Activated CD8-positive, alpha-beta memory T cell treated with anti-CD3 and anti-CD28 coated beads, Interleukin-2, amount 10 ng/mL, durations not matched to agents 7 days and 5 days (primary cell): Measurements from ENCODE around the gene TRABD. TPM values are rescaled to one million over a fixed set of nuclear protein-coding genes. Genes with fewer than 3 reads are reported as not detected.

Source experiments
- ATAC-seq: fragments of 150-1000 bp; cut with Tn5 transposase; one replicate; pipeline ENCODE4 v1.10.0; 2021; ENCODE audit warnings: moderate library complexity
- CTCF ChIA-PET: fragments of 350-600 bp; sonication (Branson Sonifier 250); formaldehyde crosslinking; loops from one replicate; lab custom pipeline; 2021; ENCODE audit warnings: antibody characterized with exemption; lab: Charles Lee
- DNase-seq: peaks from one replicate; pipeline ENCODE4 v3.0.0-alpha.2; 2020
- H3K27ac Mint-ChIP-seq: one replicate; pipeline ENCODE4 v1.8.0; 2021; ENCODE audit warnings: mild to moderate bottlenecking, mixed read lengths
- H3K27me3 Mint-ChIP-seq: one replicate; pipeline ENCODE4 v1.8.0; 2021; ENCODE audit warnings: mixed read lengths
- H3K36me3 Mint-ChIP-seq: one replicate; pipeline ENCODE4 v1.8.0; 2021; ENCODE audit warnings: mild to moderate bottlenecking, mixed read lengths
- H3K4me1 Mint-ChIP-seq: one replicate; pipeline ENCODE4 v1.8.0; 2021; ENCODE audit warnings: mixed read lengths
- H3K4me3 Mint-ChIP-seq: one replicate; pipeline ENCODE4 v1.8.0; 2021; ENCODE audit warnings: mild to moderate bottlenecking, moderate library complexity, mixed read lengths
- H3K9me3 Mint-ChIP-seq: one replicate; pipeline ENCODE4 v1.8.0; 2022; ENCODE audit warnings: low read depth, mixed read lengths
- total RNA-seq, 2 experiments: library from RNA; stranded (reverse); gene quantifications; one replicate each; pipeline ENCODE4 v1.2.3, GENCODE V29; 2021

The TRABD gene
- total RNA-seq, 2 experiments from 2014 or later: 141 to 177 TPM

DNA sequence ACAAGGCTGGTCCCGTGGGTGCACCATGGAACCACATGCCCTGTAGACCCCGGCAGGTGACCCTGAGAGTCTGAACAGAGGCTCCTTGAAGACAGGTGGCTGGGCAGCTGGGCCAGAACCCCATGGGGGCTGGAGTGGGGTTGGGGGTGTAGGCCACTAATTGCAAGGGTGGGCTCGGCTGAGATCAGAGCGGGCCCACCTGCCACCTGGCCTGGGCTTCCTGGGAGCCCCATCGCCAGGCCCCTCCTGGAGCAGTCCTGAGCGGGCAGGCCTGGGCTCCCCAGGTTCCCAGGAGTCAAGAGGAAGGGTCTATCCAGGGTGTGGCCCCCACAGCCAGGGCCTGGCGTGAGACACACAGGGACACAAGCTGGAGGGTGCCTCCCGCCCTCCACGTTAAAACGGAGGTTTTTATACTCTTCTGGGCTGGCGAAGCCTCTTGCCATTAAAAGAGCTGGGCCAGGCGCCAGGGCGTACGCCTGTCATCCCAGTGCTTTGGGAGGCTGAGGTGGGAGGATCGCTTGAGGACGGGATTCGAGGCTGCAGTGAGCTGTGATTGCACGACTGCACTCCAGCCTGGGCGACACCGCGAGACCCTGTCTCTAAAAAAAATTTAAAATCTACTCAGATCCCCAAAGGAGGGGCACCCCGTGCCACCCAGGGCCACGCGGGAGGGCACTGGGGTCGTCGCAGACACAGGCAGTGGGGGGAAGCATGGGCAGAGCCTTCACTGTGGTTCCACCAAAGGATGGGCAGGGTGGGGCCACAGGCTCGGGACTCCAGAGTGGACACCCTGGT lies 4.8 kb upstream of the TRABD start:
- Mint-ChIP-seq H3K27ac (no peak overlapping the region), H3K9me3 (no peaks in the 10 kb centered on the region)

DNA sequence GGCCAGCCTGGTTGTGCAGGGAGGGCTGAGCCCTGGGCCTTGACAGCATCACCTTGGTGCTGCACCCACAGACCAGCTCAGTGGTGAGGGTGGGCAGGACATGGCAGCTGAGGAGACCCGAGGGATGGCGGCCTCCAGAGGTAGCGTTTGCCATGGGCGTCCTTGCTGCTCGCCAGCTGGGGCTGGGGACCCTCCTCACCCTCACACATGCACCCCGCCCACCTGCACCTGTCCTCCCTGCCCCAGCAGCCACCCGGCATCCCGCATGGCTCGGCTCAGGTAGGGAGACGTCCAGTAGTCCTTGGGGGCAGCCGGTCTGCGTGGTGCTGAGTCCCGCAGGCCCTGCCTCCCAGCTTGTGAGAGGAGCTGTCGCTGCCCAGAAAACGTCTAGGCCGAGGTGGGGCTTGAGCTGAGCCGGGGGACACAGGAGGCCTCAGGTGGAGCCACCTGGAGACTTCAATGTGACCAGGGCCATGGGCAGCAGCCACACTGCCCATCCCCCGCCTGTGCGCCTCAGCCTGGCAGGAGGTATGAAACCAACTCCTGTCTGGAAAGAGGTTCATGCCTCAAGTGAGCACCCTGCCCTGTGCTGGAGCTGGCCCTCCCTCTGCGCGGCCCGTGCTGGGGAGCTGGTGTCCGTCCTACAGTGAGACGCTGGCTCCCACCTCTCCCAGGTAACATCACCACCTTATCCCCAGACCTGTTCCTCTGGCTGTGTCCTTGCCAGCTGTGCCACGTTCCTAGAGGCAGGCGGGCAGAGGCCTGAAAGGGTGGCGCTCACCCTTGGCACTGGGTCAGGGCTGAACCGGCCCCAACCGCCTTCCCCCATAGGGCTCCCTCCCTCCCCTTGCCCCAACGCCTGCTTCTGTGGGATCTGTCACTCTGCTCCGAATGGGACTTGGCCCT lies 3.3 kb upstream of the TRABD start:
- H3K9me3 Mint-ChIP-seq: no peaks in the 10 kb centered on the region
- CTCF ChIA-PET: interaction anchor here (1.2 kb wide), 1 partner anchor 8 kb away, joined by 4 read pairs; no protein-coding TSS in a partner anchor
- no peak overlapping the region for H3K27ac Mint-ChIP-seq
- no peaks in the 10 kb centered on the region for H3K27me3 Mint-ChIP-seq
- H3K36me3 Mint-ChIP-seq: peaks cover 4% of the 10 kb centered on the region
- ATAC-seq (no peak), DNase-seq (no peak)
- peaks cover 21% of the 10 kb centered on the region for H3K4me1 Mint-ChIP-seq
- H3K4me3 Mint-ChIP-seq: no peak overlapping the region

More for the DNA sequence above, 4.8 kb upstream of the TRABD start:
- Mint-ChIP-seq H3K4me3 (no peak overlapping the region), H3K4me1 (peaks cover 15% of the 10 kb centered on the region), H3K36me3 (no peaks in the 10 kb centered on the region), H3K27me3 (no peaks in the 10 kb centered on the region)
- no peak for DNase-seq
- CTCF ChIA-PET: interaction anchor here (0.6 to 0.7 kb wide), 2 partner anchors 28 to 154 kb away, joined by 3 read pairs; no protein-coding TSS in a partner anchor
- no peak for ATAC-seq

DNA sequence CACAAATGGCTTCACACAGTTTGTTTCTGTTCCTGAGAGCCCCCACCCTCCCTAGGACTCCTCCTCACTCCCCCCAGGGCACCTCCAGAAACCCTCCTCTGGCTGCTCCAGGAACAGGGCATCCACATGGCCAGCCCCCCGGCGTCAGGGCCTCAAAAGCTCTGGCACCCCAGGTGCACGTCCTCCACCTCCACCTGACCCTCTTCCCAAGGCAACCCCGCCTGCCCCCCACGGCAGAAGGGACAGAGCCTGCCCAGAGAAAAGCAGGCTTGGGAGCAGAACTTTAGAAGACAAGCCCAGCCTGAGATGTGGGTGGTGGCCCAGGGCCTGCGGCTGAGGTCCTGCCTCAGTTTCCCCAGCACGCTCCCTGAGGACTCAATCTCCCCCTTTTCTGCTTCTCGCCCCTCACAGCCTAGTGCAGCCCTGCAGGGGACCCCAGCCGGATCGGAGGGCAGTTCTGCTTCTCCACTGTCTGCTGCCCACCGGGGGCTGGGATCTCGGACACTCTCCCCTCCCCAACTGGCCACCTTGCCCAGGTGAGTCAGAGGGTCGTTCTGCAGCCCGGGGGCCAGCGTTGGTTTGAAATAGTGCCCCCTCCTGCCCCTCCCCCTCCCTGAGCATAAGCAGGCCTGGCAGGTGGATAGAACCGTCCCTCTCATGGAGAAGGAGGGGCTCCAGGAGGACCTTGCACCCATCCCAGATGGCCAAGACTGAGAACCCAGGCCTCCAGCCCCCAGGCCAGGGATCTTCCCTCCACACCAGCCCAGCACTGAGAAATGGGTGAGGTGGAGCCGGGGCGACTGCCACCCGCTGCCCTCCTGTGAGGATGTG lies 2.4 kb upstream of the TRABD start:
- peaks cover 5% of the 10 kb centered on the region for H3K36me3 Mint-ChIP-seq
- no peak for ATAC-seq
- DNase-seq: no peak
- H3K9me3 Mint-ChIP-seq: no peaks in the 10 kb centered on the region
- no peaks in the 10 kb centered on the region for H3K27me3 Mint-ChIP-seq
- H3K4me3 Mint-ChIP-seq: no peak overlapping the region
- peaks cover 26% of the 10 kb centered on the region for H3K4me1 Mint-ChIP-seq
- H3K27ac Mint-ChIP-seq: no peak overlapping the region
- CTCF ChIA-PET: no interaction called here

DNA sequence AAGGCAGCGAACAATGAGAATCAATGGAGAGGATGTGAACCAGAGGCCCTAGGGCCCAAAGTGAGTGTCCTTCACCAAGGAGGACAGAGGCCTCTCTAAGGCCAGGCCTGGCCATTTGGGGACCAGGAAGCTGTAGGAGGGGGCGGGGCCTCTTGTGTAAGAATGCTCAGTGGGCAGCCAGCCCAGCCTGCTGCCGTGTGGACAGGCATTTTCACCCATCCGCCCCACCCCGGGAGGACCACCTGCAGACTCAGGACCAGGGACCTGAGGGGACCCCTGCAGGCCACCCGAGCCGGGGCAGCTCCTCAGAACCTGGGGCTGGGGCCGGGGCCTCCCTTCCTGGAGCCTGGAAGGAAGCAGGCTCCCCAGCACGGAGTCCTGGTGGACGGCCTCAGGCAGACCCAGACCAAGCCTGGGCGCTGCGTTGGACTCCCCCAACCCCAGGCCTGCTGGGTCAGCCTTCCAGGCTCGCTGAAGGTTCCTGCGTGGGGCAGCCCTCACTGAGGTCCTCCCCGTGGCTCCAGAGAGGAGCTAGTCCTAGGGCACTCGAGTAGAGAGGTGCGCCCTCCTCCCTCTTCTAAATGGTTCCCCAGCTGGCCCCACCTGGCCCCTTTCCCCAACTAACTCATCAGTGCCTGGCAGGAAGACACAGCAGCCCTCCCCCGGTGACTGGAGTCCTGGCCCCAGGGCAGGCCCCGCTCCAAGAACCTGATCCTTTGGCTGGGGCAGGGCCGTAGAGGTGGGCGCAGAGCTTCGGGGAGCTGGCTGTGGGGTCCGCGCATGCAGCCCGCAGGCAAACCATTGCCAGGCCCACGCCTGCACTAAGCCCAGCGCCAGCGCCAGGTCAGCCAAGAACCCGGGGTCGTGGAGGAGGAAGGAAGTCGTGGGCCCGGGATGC lies 1.5 kb upstream of the TRABD start:
- Mint-ChIP-seq H3K27ac (no peak overlapping the region), H3K36me3 (peaks cover 5% of the 10 kb centered on the region), H3K9me3 (no peaks in the 10 kb centered on the region), H3K27me3 (no peaks in the 10 kb centered on the region), H3K4me1 (peaks cover 35% of the 10 kb centered on the region), H3K4me3 (peak overlapping the region; percentile 63)
- CTCF ChIA-PET: interaction anchor here (0.8 to 1.3 kb wide), 3 partner anchors 13 to 35 kb away, joined by 3 to 5 read pairs (median 4); no protein-coding TSS in a partner anchor
- DNase-seq (no peak), ATAC-seq (no peak)

DNA sequence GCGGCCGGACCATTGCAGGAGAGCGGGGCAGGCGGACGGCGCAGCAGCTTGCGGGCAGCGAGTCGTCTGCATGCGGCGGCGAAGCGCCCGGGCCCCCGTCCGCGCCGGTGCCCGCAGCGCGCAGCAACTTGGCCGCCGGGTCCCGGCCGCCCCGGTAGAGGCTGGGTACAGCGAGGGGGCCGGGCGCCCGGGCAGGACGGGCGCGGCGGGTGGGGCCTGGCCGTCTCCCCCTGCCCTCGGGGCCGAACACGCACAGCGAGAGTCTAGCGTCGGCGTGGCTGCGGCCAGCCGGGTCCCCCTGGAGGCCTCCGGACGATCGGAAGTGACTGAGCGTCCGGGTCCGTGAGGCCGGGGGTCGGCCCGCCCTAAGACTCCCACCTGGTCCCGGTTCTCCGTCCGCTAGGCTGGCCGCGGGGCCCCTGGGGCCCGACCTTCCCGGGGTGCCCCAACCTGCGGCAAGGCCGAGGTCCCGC lies 775 bp upstream of the TRABD start:
- DNase-seq (no peak), ATAC-seq (no peak)
- no peak overlapping the region for H3K27ac Mint-ChIP-seq
- CTCF ChIA-PET: interaction anchor here (1.0 to 1.3 kb wide), 2 partner anchors 14 to 36 kb away, joined by 4 to 5 read pairs; no protein-coding TSS in a partner anchor
- no peaks in the 10 kb centered on the region for H3K9me3 Mint-ChIP-seq
- H3K4me3 Mint-ChIP-seq: peak overlapping the region; percentile 95
- H3K27me3 Mint-ChIP-seq: no peaks in the 10 kb centered on the region
- peaks cover 37% of the 10 kb centered on the region for H3K4me1 Mint-ChIP-seq
- H3K36me3 Mint-ChIP-seq: peaks cover 7% of the 10 kb centered on the region

DNA sequence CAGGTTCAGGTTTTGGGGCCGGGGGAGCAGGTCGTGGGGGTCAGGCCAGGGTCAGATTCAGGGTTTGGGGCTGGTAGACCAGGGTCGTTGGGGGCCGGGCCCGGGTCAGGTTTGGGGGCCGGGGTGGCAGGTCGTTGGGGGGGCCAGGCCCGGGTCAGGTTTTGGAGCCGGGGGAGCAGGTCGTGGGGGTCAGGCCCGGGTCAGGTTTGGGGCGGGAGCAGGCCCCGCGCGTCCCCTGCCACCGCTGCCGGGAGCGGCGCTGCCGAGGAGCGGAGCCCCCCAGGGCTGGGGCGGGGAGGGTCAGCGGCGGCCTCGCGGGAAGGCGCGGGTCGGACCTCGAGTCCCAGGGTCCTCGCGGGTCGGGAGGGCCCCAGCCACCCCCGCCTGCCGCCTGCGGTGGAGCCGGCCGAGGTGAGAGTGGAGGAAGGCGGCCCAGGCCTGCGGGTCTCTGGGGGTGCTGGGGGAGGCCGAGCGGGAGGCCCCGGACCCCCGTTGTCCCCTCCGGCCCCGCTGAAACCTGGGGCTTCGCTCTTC lies 535 bp downstream of the TRABD start:
- peak overlapping the region; percentile 95 for H3K4me3 Mint-ChIP-seq

DNA sequence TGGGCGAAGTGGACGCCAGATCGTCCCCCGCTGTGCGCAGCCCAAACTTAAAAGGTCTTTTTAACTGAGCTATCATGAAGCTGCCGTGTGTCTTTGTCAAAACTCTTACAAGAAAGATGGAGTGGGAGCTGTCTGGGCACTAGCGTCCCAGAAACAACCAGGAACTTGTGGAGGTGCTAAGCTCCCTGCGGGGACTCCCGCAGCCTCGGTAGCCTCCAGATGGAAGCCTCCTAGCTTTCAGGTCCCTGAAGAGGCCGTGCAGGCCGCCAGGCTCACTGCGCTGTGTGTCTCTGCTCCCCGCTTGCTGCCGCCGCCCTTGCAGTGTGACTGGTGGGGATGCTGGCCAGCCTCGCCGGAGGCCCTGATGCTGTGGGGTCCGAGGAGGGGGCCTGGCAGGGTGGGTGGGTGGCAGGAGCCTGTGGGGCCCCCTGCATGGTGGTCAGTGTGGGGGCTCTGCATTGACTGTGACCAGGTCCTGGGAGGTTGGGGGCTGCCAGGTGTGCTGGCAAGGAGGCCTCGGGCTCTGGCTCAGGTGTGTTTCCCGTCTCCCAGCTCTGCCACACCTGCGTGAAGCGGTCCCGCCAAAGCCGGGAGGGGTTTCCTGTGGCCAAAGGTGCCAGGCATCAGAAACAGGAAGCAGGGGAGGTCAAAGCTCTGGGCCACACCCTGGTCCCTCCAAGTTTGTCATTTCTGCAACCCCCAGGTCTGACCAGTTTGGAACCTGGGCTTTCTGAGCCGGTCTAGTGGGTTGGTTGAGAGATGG lies 1.2 kb downstream of the TRABD start:
- DNase-seq (peak; percentile 67), ATAC-seq (no peak)
- H3K4me1 Mint-ChIP-seq: peaks cover 44% of the 10 kb centered on the region
- no peaks in the 10 kb centered on the region for H3K27me3 Mint-ChIP-seq
- peak overlapping the region; percentile 95 for H3K27ac Mint-ChIP-seq
- peak overlapping the region; percentile 95 for H3K4me3 Mint-ChIP-seq
- no peaks in the 10 kb centered on the region for H3K9me3 Mint-ChIP-seq
- CTCF ChIA-PET: interaction anchor here (1.2 to 2.4 kb wide), 4 partner anchors 24 to 64 kb away, joined by 3 to 14 read pairs (median 4); partner anchors contain the start of gene HDAC10
- peaks cover 14% of the 10 kb centered on the region for H3K36me3 Mint-ChIP-seq

More for the DNA sequence above, 535 bp downstream of the TRABD start:
- DNase-seq (no peak), ATAC-seq (no peak)
- H3K36me3 Mint-ChIP-seq: peaks cover 8% of the 10 kb centered on the region
- H3K27ac Mint-ChIP-seq: peak overlapping the region; percentile 95
- no peaks in the 10 kb centered on the region for H3K27me3 Mint-ChIP-seq
- no peaks in the 10 kb centered on the region for H3K9me3 Mint-ChIP-seq
- CTCF ChIA-PET: interaction anchor here (1.2 to 2.4 kb wide), 4 partner anchors 25 to 65 kb away, joined by 3 to 14 read pairs (median 4); partner anchors contain the start of gene HDAC10
- peaks cover 37% of the 10 kb centered on the region for H3K4me1 Mint-ChIP-seq

DNA sequence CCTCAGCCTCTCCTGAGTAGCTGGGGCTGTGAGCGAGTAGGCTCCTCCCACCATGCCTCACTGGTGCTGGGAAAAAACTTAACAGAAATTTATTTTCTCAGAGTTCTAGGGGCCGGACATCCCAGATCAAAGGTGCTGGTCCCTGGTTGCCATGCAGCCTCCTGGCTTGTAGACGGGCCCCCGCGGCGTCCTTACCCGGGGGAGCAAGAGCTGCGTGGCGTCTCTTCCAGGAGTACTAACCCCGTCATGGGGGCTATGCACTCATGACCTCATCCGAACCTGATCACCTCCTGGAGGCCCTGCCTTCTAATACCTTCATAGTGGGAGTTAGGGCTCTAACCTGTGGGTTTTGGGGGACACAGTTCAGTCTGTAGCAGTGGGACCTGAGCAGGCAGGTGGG lies 2.6 kb downstream of the TRABD start:
- H3K4me1 Mint-ChIP-seq: peaks cover 56% of the 10 kb centered on the region
- H3K27ac Mint-ChIP-seq: peak overlapping the region; percentile 95
- peaks cover 20% of the 10 kb centered on the region for H3K36me3 Mint-ChIP-seq
- no peaks in the 10 kb centered on the region for H3K9me3 Mint-ChIP-seq
- DNase-seq (no peak), ATAC-seq (no peak)
- no peaks in the 10 kb centered on the region for H3K27me3 Mint-ChIP-seq
- CTCF ChIA-PET: interaction anchor here (2.4 kb wide), 1 partner anchor 39 kb away, joined by 14 read pairs; no protein-coding TSS in a partner anchor
- no peak overlapping the region for H3K4me3 Mint-ChIP-seq

DNA sequence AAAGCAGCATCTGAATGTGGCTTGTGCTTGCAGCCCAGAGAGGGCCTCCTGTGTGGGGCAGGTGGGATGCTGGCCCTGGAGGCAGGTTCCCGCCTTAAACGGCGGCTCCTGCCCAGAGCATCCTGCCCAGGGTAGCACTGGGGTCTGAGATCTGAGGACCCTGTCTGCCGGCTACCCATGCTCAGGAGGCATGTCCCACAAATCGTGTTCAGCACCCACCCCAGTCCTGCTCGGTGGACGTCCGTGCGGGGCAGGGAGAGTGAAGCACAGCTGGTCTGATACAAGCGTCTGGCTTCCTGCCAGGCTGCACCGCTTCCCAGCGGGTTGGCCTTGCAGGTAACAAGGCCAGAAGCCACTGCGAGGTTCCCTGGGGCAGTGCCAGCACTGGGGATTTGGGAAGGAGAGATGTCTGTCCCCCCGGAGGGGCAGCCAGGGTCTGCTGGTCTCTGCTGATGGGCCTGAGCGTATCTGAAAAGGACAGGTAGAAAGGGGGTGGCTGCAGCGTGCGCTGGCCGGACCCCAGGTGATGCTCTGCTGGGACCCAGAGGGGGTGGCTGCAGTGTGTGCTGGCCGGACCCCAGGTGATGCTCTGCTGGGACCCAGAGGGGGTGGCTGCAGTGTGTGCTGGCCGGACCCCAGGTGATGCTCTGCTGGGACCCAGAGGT lies 3.6 kb downstream of the TRABD start:
- H3K4me3 Mint-ChIP-seq: peak overlapping the region; percentile 88
- no peaks in the 10 kb centered on the region for H3K9me3 Mint-ChIP-seq
- ATAC-seq (no peak), DNase-seq (no peak)
- CTCF ChIA-PET: interaction anchor here (0.7 to 3.4 kb wide), 6 partner anchors 13 to 171 kb away, joined by 3 to 16 read pairs (median 3); no protein-coding TSS in a partner anchor
- peaks cover 55% of the 10 kb centered on the region for H3K4me1 Mint-ChIP-seq
- no peaks in the 10 kb centered on the region for H3K27me3 Mint-ChIP-seq
- peaks cover 20% of the 10 kb centered on the region for H3K36me3 Mint-ChIP-seq
- peak overlapping the region; percentile 95 for H3K27ac Mint-ChIP-seq

DNA sequence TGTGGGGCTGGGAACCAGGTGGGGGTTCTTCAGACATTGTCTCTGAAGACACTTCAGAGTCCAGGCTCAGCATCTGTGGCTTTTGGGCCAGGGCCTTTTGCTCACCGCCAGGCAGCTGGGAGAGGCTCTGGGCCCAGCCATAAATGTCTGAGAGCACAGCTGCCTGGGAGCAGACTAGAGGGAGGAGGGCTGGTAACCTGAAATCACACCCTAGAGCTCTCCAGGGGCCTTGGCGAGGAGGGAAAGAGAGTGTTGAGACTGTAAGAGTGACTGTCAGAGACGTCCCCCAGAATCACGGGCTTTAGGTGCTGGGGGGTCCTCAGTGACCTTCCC lies 4.1 kb downstream of the TRABD start:
- peak overlapping the region; percentile 95 for H3K27ac Mint-ChIP-seq
- CTCF ChIA-PET: interaction anchor here (0.7 to 3.4 kb wide), 7 partner anchors 12 to 172 kb away, joined by 3 to 16 read pairs (median 3); no protein-coding TSS in a partner anchor
- H3K36me3 Mint-ChIP-seq: peaks cover 20% of the 10 kb centered on the region
- peaks cover 52% of the 10 kb centered on the region for H3K4me1 Mint-ChIP-seq
- H3K9me3 Mint-ChIP-seq: no peaks in the 10 kb centered on the region
- H3K27me3 Mint-ChIP-seq: no peaks in the 10 kb centered on the region
- DNase-seq (no peak), ATAC-seq (peak; percentile 6)
- H3K4me3 Mint-ChIP-seq: peak overlapping the region; percentile 88
